SU-DHL-6 (cell line): ENCODE measurements around the gene DDIAS.
A peak's percentile ranks its signal among the peaks of the same experiment; 100 is the strongest.

Experiments
- H2AFZ ChIP-seq: fragments of 200-600 bp; sonication (generic); 2 replicates; pipeline ENCODE4 v1.6.1; 2014; ENCODE audit warnings: low read depth, mild to moderate bottlenecking, moderate library complexity, mixed read lengths, antibody characterized with exemption, low read length; ENCODE audit not compliant: severe bottlenecking
- H3F3A ChIP-seq: fragments of 200-600 bp; shearing (Covaris generic); 2 replicates; pipeline ENCODE4 v1.6.0; 2016; ENCODE audit warnings: antibody characterized with exemption, mild to moderate bottlenecking; ENCODE audit not compliant: insufficient read depth
- H3K27ac ChIP-seq: fragments of 200-600 bp; sonication (generic); 2 replicates; pipeline ENCODE4 v1.5.1; 2016; ENCODE audit warnings: low read depth, mild to moderate bottlenecking, low read length, moderate library complexity, mixed read lengths
- H3K27me3 ChIP-seq: fragments of 200-600 bp; sonication (generic), shearing (Covaris generic); 2 replicates; pipeline ENCODE4 v1.6.0; 2014; ENCODE audit warnings: mild to moderate bottlenecking, low read length
- H3K36me3 ChIP-seq: fragments of 200-600 bp; sonication (generic); 2 replicates; pipeline ENCODE4 v1.6.1; 2014; ENCODE audit warnings: mild to moderate bottlenecking, low read length, mixed read lengths
- H3K4me2 ChIP-seq: fragments of 300-600, 200-600 bp; shearing (Covaris generic), sonication (generic); 2 replicates; pipeline ENCODE4 v1.6.0; 2014; ENCODE audit warnings: low read length, low read depth, mild to moderate bottlenecking; ENCODE audit not compliant: poor library complexity, severe bottlenecking
- H3K4me3 ChIP-seq: fragments of 200-600 bp; sonication (generic); 2 replicates; pipeline ENCODE4 v1.5.1; 2014; ENCODE audit warnings: antibody characterized with exemption, low read length, mild to moderate bottlenecking, mixed read lengths; ENCODE audit not compliant: insufficient read depth, poor library complexity, severe bottlenecking
- H3K79me2 ChIP-seq: fragments of 200-600 bp; sonication (generic); 2 replicates; pipeline ENCODE4 v1.6.1; 2014; ENCODE audit warnings: mild to moderate bottlenecking, low read length, moderate library complexity; ENCODE audit not compliant: insufficient read depth
- H3K9ac ChIP-seq: fragments of 200-600 bp; sonication (generic); 2 replicates; pipeline ENCODE4 v1.7.0; 2014; ENCODE audit warnings: mild to moderate bottlenecking, low read length
- H3K9me2 ChIP-seq: fragments of 200-600 bp; sonication (generic); replicated peaks from 2 replicates; pipeline ENCODE4 v1.6.1; 2014; ENCODE audit warnings: low read length; ENCODE audit not compliant: insufficient read depth
- H3K9me3 ChIP-seq: fragments of 200-600 bp; sonication (generic); 2 replicates; pipeline ENCODE4 v1.6.1; 2014; ENCODE audit warnings: low read length, mixed read lengths; ENCODE audit not compliant: insufficient read depth
- H4K20me1 ChIP-seq: fragments of 200-600 bp; sonication (generic); 2 replicates; pipeline ENCODE4 v1.6.1; 2014; ENCODE audit warnings: low read depth, mild to moderate bottlenecking, antibody characterized with exemption, low read length, moderate library complexity, mixed read lengths
- EZH2phosphoT487 ChIP-seq: fragments of 200-600 bp; sonication (generic), shearing (Covaris generic); conservative IDR thresholded peaks from 2 replicates; pipeline ENCODE4 v1.6.1; 2018; ENCODE audit warnings: mild to moderate bottlenecking, antibody characterized with exemption, low read length, moderate library complexity, mixed read lengths
- TF ChIP-seq, protein P1 (sequence below): fragments of 200-600 bp; sonication (generic); IDR thresholded peaks from one replicate; pipeline ENCODE4 v1.5.1; 2017; ENCODE audit warnings: antibody characterized with exemption, mild to moderate bottlenecking, low read length, moderate library complexity; ENCODE audit not compliant: insufficient read depth, poor library complexity, severe bottlenecking

The DDIAS gene

DNA sequence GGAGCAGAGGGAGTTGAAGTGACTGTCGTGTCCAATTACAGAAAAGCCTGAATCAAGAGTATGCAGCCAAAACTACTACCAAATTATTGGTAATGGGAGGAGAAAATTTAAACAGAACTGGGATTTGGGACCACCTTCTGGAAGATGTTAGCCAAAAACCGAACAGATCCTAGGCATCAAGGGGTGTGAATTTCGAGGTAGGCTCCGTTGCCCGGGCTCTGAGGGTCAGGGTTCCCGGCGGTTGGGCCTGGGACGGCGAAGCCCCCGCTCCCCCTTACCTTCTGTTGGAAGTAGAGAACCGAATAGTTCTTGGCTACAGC, 1.6 kb upstream of the DDIAS start:
- no peaks in the 10 kb centered on the region for H3K9me2 ChIP-seq
- peaks cover 12% of the 10 kb centered on the region for H3F3A ChIP-seq
- H3K36me3 ChIP-seq: no peaks in the 10 kb centered on the region
- H3K27me3 ChIP-seq: no peaks in the 10 kb centered on the region
- H4K20me1 ChIP-seq: no peaks in the 10 kb centered on the region
- H3K9ac ChIP-seq: peak overlapping the region; percentile 64
- TF ChIP-seq, protein P1, sequence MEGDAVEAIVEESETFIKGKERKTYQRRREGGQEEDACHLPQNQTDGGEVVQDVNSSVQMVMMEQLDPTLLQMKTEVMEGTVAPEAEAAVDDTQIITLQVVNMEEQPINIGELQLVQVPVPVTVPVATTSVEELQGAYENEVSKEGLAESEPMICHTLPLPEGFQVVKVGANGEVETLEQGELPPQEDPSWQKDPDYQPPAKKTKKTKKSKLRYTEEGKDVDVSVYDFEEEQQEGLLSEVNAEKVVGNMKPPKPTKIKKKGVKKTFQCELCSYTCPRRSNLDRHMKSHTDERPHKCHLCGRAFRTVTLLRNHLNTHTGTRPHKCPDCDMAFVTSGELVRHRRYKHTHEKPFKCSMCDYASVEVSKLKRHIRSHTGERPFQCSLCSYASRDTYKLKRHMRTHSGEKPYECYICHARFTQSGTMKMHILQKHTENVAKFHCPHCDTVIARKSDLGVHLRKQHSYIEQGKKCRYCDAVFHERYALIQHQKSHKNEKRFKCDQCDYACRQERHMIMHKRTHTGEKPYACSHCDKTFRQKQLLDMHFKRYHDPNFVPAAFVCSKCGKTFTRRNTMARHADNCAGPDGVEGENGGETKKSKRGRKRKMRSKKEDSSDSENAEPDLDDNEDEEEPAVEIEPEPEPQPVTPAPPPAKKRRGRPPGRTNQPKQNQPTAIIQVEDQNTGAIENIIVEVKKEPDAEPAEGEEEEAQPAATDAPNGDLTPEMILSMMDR: no peak
- TF ChIP-seq EZH2phosphoT487: no peak
- peak overlapping the region; percentile 91 for H3K4me2 ChIP-seq
- H3K9me3 ChIP-seq: no peaks in the 10 kb centered on the region
- H3K79me2 ChIP-seq: peaks cover 34% of the 10 kb centered on the region
- no peak overlapping the region for H3K27ac ChIP-seq
- peak overlapping the region; percentile 85 for H3K4me3 ChIP-seq
- H2AFZ ChIP-seq: peak overlapping the region; percentile 78

DNA sequence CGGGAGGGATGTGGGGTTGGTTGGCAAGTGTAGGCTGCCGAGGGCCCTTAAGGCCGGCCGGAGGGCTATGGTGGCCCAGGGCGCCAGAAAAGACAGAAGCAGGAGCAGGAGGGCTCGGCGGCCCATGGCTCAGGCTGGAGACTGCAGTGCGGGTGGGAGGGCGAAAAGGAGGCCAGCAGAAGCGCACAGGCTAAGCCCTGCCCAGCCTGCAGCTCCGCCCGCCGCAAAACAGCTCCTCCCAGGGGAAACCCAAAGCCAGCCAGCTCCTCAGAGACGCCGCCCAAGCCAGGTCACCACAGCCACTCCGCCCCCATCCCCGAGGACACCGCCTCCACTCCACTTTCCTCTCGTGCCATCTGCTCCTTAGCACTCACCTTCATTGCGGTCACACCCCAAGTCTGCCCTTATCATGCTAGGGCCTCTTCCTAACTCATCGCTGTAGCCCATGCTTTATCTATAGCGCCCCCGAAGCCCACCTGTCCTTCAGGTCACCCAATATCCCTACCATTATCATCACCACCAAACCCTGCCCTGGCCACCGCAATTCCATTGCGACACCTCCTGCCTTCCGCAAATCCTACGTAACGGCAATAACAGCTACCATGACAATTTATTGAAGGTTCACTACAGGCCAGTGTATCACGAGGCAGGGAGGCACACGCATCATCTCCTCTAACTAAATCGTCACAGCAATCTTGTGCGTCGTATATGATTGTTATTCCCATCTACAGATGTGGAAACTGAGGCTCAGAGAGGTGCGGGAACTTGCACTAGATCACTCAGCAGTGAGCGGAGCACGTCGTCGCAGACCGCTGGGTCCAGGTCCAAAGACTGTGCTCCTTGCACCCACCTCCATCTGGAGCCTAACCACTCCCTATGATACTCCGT, 1.0 kb upstream of the DDIAS start, which contains the start of gene PRCP:
PRCP (minus strand) TSS at position 154 of the 888 bp plus-strand sequence; CDS start at position 126, 28 bp downstream.
- Histone ChIP-seq H4K20me1 (no peaks in the 10 kb centered on the region), H3K9me3 (no peaks in the 10 kb centered on the region), H3K9me2 (no peaks in the 10 kb centered on the region), H2AFZ (peak within 1 kb of the TSS; percentile 85), H3K9ac (peak within 1 kb of the TSS; percentile 64), H3K79me2 (peaks cover 38% of the 10 kb centered on the region), H3K27ac (peak within 1 kb of the TSS; percentile 60), H3K4me2 (peak within 1 kb of the TSS; percentile 91), H3F3A (peaks cover 14% of the 10 kb centered on the region), H3K4me3 (peak within 1 kb of the TSS; percentile 85), H3K36me3 (no peaks in the 10 kb centered on the region), H3K27me3 (no peaks in the 10 kb centered on the region)
- TF ChIP-seq EZH2phosphoT487: no peak
- TF ChIP-seq, protein P1: no peak

DNA sequence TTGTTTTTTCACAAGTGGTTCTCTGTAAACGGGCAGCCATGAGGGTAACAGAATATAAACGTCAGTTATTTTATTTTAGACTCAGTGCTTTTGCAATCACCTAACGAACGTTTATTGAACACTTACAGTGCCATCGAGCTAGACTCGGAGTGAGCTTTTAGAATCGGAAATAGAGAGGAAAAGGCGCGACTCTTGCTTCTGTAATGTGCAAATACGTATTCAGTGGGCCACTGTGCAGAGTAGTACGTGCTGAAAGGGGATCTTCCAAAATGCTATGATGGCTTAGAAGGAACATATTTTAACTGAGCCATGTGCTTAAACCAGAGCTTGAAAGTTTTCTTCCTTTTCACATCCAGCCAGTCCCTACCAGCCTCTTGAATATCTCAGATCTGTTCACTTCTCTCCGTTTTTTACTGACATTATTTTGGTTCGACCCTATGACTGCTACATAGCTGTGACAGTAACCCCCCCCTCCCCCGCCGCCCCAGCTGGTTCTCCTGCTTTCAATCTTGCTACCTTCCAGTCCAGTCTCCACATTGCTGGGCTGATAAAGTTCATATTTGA, 468 bp downstream of the DDIAS start:
- Histone ChIP-seq H3K79me2 (peaks cover 53% of the 10 kb centered on the region), H3K4me3 (peak overlapping the region; percentile 85), H2AFZ (peak overlapping the region; percentile 85), H3F3A (peaks cover 19% of the 10 kb centered on the region), H3K9me3 (no peaks in the 10 kb centered on the region), H3K27me3 (no peaks in the 10 kb centered on the region), H3K4me2 (peak overlapping the region; percentile 91), H3K9ac (peak overlapping the region; percentile 64), H3K27ac (peak overlapping the region; percentile 27), H3K9me2 (no peaks in the 10 kb centered on the region), H3K36me3 (no peaks in the 10 kb centered on the region), H4K20me1 (0 out of 2 replicates have a peak, but pooled peaks cover 3% of the 10 kb centered on the region)
- no peak for TF ChIP-seq EZH2phosphoT487
- TF ChIP-seq, protein P1: no peak
